H9 (cell line): Measurements from ENCODE around the gene SMYD5. TPM values are rescaled to one million over a fixed set of nuclear protein-coding genes. Genes with fewer than 3 reads are reported as not detected.

ENCODE experiments used
- DNase-seq: peaks from one replicate; pipeline ENCODE4 v3.0.0-alpha.2; 2017
- H2AFZ ChIP-seq: one replicate; pipeline ENCODE4 v1.6.1; 2013; ENCODE audit warnings: mild to moderate bottlenecking, low read length, control low read depth, moderate library complexity
- H2AK5ac ChIP-seq: 2 replicates; pipeline ENCODE4 v1.6.1; 2013; ENCODE audit warnings: low read length, control low read depth, mixed read lengths; ENCODE audit not compliant: insufficient read length
- H2BK120ac ChIP-seq: one replicate; pipeline ENCODE4 v1.6.1; 2013; ENCODE audit warnings: low read depth, mild to moderate bottlenecking, low read length, control low read depth, inconsistent platforms; ENCODE audit not compliant: poor library complexity, severe bottlenecking
- H2BK12ac ChIP-seq: 2 replicates; pipeline ENCODE4 v1.6.1; 2013; ENCODE audit warnings: low read length, control low read depth, mixed read lengths, low read depth; ENCODE audit not compliant: insufficient read length
- H2BK15ac ChIP-seq: 2 replicates; pipeline ENCODE4 v1.6.1; 2013; ENCODE audit warnings: low read depth, low read length, control low read depth
- H2BK20ac ChIP-seq: one replicate; pipeline ENCODE4 v1.6.1; 2013; ENCODE audit warnings: low read depth, mild to moderate bottlenecking, low read length, control low read depth, inconsistent platforms; ENCODE audit not compliant: poor library complexity, severe bottlenecking
- H2BK5ac ChIP-seq: 2 replicates; pipeline ENCODE4 v1.6.1; 2013; ENCODE audit warnings: low read length, control low read depth, mixed read lengths; ENCODE audit not compliant: insufficient read length
- H3K14ac ChIP-seq: 2 replicates; pipeline ENCODE4 v1.6.1; 2013; ENCODE audit warnings: low read length, control low read depth; ENCODE audit not compliant: insufficient read depth
- H3K18ac ChIP-seq: 2 replicates; pipeline ENCODE4 v1.6.1; 2013; ENCODE audit warnings: low read depth, mild to moderate bottlenecking, mixed read lengths, low read length, control low read depth; ENCODE audit not compliant: insufficient read length
- H3K23ac ChIP-seq: 2 replicates; pipeline ENCODE4 v1.6.1; 2013; ENCODE audit warnings: low read length, control low read depth, mixed read lengths, low read depth; ENCODE audit not compliant: insufficient read length
- H3K23me2 ChIP-seq: 2 replicates; pipeline ENCODE4 v1.6.1; 2013; ENCODE audit warnings: low read depth, mild to moderate bottlenecking, mixed read lengths, low read length, control low read depth; ENCODE audit not compliant: insufficient read length, poor library complexity, severe bottlenecking
- H3K27ac ChIP-seq: 2 replicates; pipeline ENCODE4 v1.5.1; 2013; ENCODE audit warnings: low read length, control low read depth, mixed read lengths, low read depth; ENCODE audit not compliant: insufficient read length
- H3K27me3 ChIP-seq: 2 replicates; pipeline ENCODE4 v1.6.1; 2013; ENCODE audit warnings: low read length, control low read depth, inconsistent platforms; ENCODE audit not compliant: insufficient read depth
- H3K4ac ChIP-seq: 2 replicates; pipeline ENCODE4 v1.6.1; 2013; ENCODE audit warnings: low read depth, mild to moderate bottlenecking, control low read depth, inconsistent platforms, low read length, moderate library complexity
- H3K4me1 ChIP-seq: 2 replicates; pipeline ENCODE4 v1.6.1; 2013; ENCODE audit warnings: low read length, control low read depth, inconsistent platforms; ENCODE audit not compliant: insufficient read depth
- H3K4me2 ChIP-seq: 2 replicates; pipeline ENCODE4 v1.6.1; 2013; ENCODE audit warnings: low read length, control low read depth, mixed read lengths; ENCODE audit not compliant: insufficient read length, insufficient read depth
- H3K56ac ChIP-seq: 2 replicates; pipeline ENCODE4 v1.6.1; 2013; ENCODE audit warnings: low read depth, mild to moderate bottlenecking, mixed read lengths, low read length, control low read depth; ENCODE audit not compliant: insufficient read length
- H3K79me1 ChIP-seq: 2 replicates; pipeline ENCODE4 v1.6.1; 2013; ENCODE audit warnings: low read depth, mild to moderate bottlenecking, moderate library complexity, low read length, control low read depth, inconsistent platforms; ENCODE audit not compliant: insufficient read depth, poor library complexity, severe bottlenecking
- H3K79me2 ChIP-seq: 2 replicates; pipeline ENCODE4 v1.6.1; 2013; ENCODE audit warnings: low read length, control low read depth, inconsistent platforms; ENCODE audit not compliant: insufficient read depth
- H3K9ac ChIP-seq: 2 replicates; pipeline ENCODE4 v1.6.1; 2013; ENCODE audit warnings: low read length, control low read depth, mixed read lengths; ENCODE audit not compliant: insufficient read length; ENCODE audit errors: extremely low read depth
- H3K9me3 ChIP-seq: one replicate; pipeline ENCODE4 v1.6.1; 2013; ENCODE audit warnings: low read depth, low read length, inconsistent platforms; ENCODE audit not compliant: control insufficient read depth
- H3T11ph ChIP-seq: one replicate; pipeline ENCODE4 v1.6.1; 2013; ENCODE audit warnings: mild to moderate bottlenecking, low read length, control low read depth, inconsistent platforms
- H4K20me1 ChIP-seq: one replicate; pipeline ENCODE4 v1.6.1; 2013; ENCODE audit not compliant: control insufficient read depth, insufficient read length, insufficient read depth
- H4K5ac ChIP-seq: 2 replicates; pipeline ENCODE4 v1.6.1; 2013; ENCODE audit warnings: low read depth, mild to moderate bottlenecking, mixed read lengths, low read length, control low read depth; ENCODE audit not compliant: insufficient read length
- H4K8ac ChIP-seq: replicated peaks from 2 replicates; pipeline ENCODE4 v1.6.1; 2013; ENCODE audit warnings: low read length, control low read depth, mixed read lengths, low read depth; ENCODE audit not compliant: insufficient read length
- H4K91ac ChIP-seq: 2 replicates; pipeline ENCODE4 v1.6.1; 2013; ENCODE audit warnings: low read depth, mild to moderate bottlenecking, moderate library complexity, mixed read lengths, low read length, control low read depth; ENCODE audit not compliant: insufficient read length
- H3K27ac Mint-ChIP-seq, 3 experiments: 2 replicates in 2 of 3; 3 replicates in 1 of 3; pipeline ENCODE4 v1.8.0; 2020 to 2021; ENCODE audit warnings: mixed read lengths in 3 of 3, mild to moderate bottlenecking in 1 of 3, moderate library complexity in 1 of 3
- H3K27me3 Mint-ChIP-seq: 2 replicates; pipeline ENCODE4 v1.8.0; 2021; ENCODE audit warnings: low read depth, mild to moderate bottlenecking, moderate library complexity, mixed read lengths
- H3K36me3 Mint-ChIP-seq, 3 experiments: 2 replicates in 2 of 3; 3 replicates in 1 of 3; pipeline ENCODE4 v1.8.0; 2020 to 2021; ENCODE audit warnings: low read depth in 3 of 3, mixed read lengths in 3 of 3; ENCODE audit not compliant: insufficient read depth in 1 of 3
- H3K4me1 Mint-ChIP-seq, 2 experiments: 2 replicates each; pipeline ENCODE4 v1.8.0; 2020; ENCODE audit warnings: mixed read lengths in 2 of 2
- H3K4me3 Mint-ChIP-seq, 2 experiments: 2 replicates in 1 of 2; 3 replicates in 1 of 2; pipeline ENCODE4 v1.8.0; 2020 to 2021; ENCODE audit warnings: mild to moderate bottlenecking in 2 of 2, mixed read lengths in 2 of 2, moderate library complexity in 1 of 2
- H3K9me3 Mint-ChIP-seq, 2 experiments: 2 replicates in 1 of 2; 3 replicates in 1 of 2; pipeline ENCODE4 v1.8.0; 2020; ENCODE audit warnings: mild to moderate bottlenecking in 2 of 2, mixed read lengths in 2 of 2, moderate library complexity in 1 of 2
- WGBS: extraction: QIAGEN DNeasy Blood & Tissue Kit; methylation state at CpG from one replicate; pipeline ENCODE4 v1.1.7; 2013; ENCODE audit warnings: missing lambda C conversion rate, low lambda C conversion rate, mixed read lengths; ENCODE audit not compliant: insufficient read length; ENCODE audit errors: extremely low coverage; 5-methylcytosine and 5-hydroxymethylcytosine counted together
- total RNA-seq: library from RNA; stranded (reverse); gene quantifications from 2 replicates; pipeline ENCODE4 v1.2.1, GENCODE V29; 2021
- TF ChIP-seq, protein P1 (sequence below): fragments of 200-600 bp; sonication (generic); conservative IDR thresholded peaks from 3 replicates; pipeline ENCODE4 v1.8.0; 2021; ENCODE audit warnings: antibody characterized with exemption, mild to moderate bottlenecking

The SMYD5 gene
- total RNA-seq, 1 experiment from 2014 or later, result 45.2 TPM

DNA sequence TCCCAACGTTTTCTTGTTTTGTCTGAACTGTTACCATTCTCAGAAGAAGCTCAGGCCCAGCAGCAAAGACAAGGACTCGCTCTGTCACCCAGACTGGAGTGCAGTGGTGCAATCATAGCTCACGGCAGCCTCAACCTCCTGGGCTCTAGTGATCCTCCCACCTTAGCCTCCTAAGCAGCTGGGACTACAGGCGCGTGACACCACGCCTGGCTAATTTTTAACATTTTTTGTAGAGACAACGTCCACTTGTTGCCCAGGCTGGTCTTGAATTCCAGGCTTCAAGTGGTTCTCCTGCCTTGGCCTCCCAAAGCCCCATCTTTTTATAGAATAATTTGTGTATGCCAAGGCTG is 2.0 kb upstream of the SMYD5 start:
- no peak overlapping the region for H3T11ph ChIP-seq
- H3K23ac ChIP-seq, result no peak overlapping the region
- no peak overlapping the region for H3K27ac ChIP-seq
- H2AFZ ChIP-seq, result no peak overlapping the region
- H2BK12ac ChIP-seq, result no peak overlapping the region
- H3K56ac ChIP-seq, result no peak overlapping the region
- H4K20me1 ChIP-seq, result no peaks in the 10 kb centered on the region
- no peak overlapping the region for H3K14ac ChIP-seq
- no peak overlapping the region for H2BK120ac ChIP-seq
- peaks cover 18 to 33% of the 10 kb centered on the region in 2 experiments for H3K4me1 Mint-ChIP-seq
- TF ChIP-seq, protein P1, sequence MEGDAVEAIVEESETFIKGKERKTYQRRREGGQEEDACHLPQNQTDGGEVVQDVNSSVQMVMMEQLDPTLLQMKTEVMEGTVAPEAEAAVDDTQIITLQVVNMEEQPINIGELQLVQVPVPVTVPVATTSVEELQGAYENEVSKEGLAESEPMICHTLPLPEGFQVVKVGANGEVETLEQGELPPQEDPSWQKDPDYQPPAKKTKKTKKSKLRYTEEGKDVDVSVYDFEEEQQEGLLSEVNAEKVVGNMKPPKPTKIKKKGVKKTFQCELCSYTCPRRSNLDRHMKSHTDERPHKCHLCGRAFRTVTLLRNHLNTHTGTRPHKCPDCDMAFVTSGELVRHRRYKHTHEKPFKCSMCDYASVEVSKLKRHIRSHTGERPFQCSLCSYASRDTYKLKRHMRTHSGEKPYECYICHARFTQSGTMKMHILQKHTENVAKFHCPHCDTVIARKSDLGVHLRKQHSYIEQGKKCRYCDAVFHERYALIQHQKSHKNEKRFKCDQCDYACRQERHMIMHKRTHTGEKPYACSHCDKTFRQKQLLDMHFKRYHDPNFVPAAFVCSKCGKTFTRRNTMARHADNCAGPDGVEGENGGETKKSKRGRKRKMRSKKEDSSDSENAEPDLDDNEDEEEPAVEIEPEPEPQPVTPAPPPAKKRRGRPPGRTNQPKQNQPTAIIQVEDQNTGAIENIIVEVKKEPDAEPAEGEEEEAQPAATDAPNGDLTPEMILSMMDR, result no peak
- no peak overlapping the region for H4K8ac ChIP-seq
- WGBS, result no CpG with 5 or more reads among the region's 7 CpGs
- no peaks in the 10 kb centered on the region for H3K4me1 ChIP-seq
- no peak overlapping the region for H4K5ac ChIP-seq
- no peak overlapping the region for H3K18ac ChIP-seq
- H3K79me1 ChIP-seq, result no peaks in the 10 kb centered on the region
- peaks cover 7% of the 10 kb centered on the region; the same call in 1 of the 2 replicates for H3K79me2 ChIP-seq
- no peak for DNase-seq
- H3K4ac ChIP-seq, result no peak overlapping the region
- H3K9me3 Mint-ChIP-seq, result no peaks in the 10 kb centered on the region
- no peak overlapping the region for H2BK15ac ChIP-seq
- no peaks in the 10 kb centered on the region for H3K9me3 ChIP-seq
- no peak overlapping the region for H2BK20ac ChIP-seq
- H3K36me3 Mint-ChIP-seq, result no peaks in the 10 kb centered on the region
- H2BK5ac ChIP-seq, result no peak overlapping the region
- H2AK5ac ChIP-seq, result no peak overlapping the region
- H3K4me2 ChIP-seq, result no peak overlapping the region
- no peak overlapping the region for H4K91ac ChIP-seq
- no peaks in the 10 kb centered on the region for H3K23me2 ChIP-seq
- H3K27me3 ChIP-seq, result no peaks in the 10 kb centered on the region
- H3K9ac ChIP-seq, result no peak overlapping the region
- no peak overlapping the region; a peak in 1 of 7 replicates for H3K27ac Mint-ChIP-seq
- H3K27me3 Mint-ChIP-seq, result peaks cover 9% of the 10 kb centered on the region
- H3K4me3 Mint-ChIP-seq, result no peak overlapping the region
